K562 treated with DMSO at 1 percent for 48 hours (cell line): Measurements from ENCODE around the gene BBS4. TPM values are rescaled to one million over a fixed set of nuclear protein-coding genes. Genes with fewer than 3 reads are reported as not detected.

Source experiments
- total RNA-seq: library from RNA; unstranded; fragments of 300-600 nt; gene quantifications from 2 replicates; pipeline ENCODE4 v1.2.3, GENCODE V29; 2022; ENCODE audit warnings: low replicate concordance; ENCODE audit errors: extremely low read depth

BBS4 gene, protein sequence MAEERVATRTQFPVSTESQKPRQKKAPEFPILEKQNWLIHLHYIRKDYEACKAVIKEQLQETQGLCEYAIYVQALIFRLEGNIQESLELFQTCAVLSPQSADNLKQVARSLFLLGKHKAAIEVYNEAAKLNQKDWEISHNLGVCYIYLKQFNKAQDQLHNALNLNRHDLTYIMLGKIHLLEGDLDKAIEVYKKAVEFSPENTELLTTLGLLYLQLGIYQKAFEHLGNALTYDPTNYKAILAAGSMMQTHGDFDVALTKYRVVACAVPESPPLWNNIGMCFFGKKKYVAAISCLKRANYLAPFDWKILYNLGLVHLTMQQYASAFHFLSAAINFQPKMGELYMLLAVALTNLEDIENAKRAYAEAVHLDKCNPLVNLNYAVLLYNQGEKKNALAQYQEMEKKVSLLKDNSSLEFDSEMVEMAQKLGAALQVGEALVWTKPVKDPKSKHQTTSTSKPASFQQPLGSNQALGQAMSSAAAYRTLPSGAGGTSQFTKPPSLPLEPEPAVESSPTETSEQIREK
- not detected in 2 replicates for total RNA-seq

DNA sequence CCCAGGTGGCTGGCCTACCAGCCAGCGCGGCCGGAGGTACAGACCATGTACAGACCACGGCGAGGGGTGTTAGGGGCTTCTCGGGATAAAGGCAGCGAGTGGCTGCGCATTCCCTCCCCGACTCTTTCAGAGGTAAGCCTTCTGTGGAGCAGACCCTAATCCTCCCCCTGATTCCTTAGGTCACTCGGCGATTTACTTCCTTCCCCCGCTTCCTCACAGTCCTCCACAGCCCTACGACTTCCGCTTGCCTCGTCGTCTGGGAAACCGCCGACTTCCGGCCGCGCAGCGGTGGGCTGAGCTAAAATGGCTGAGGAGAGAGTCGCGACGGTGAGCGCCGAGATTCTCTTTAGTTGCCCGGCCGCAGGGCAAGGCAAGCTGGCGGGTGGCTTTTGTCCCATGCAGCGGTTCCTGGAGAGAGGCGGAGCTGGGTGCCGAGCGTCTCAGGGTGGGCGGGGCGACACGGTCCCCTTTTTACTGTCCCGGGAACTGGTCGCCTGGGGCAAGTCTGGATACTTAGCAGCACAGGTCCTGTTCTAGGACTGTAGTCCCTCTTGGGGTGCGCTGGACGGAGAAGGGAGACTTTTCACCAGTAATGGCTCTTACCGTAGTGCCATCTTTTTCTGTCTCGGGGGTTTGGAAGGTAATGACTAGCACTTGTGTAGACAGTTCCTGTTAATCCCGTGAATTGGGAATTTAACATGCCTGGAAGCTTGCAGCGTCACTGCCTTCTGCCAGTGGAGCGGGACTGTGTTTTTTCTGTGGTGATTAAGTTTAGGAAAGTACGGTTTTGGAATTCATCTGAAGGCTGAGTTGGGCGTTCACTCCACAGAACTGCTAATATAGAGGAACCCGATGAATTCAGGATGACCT lies at the start of gene BBS4, which contains the start of gene HIGD2B:
BBS4 (plus strand) TSS at position 283 of the 870 bp plus-strand sequence; CDS start at position 304, 21 bp downstream.
HIGD2B (minus strand) TSS at position 258 of the 870 bp plus-strand sequence. CDS start 9,808 bp downstream, outside the sequence.

GRCh38 chr15:72654397-72654796 lies 31.6 kb upstream of the BBS4 start, which contains the start of gene GOLGA6B:
Gene GOLGA6B (plus strand): TSS chr15:72654697. CDS start chr15:72654738, 41 bp downstream.

GRCh38 chr15:72783640-72784455 lies 97.8 kb downstream of the BBS4 start, which contains the start of gene ADPGK:
Gene ADPGK (minus strand): TSS chr15:72783758. CDS start chr15:72783691, 67 bp downstream.

Other genes with a start within 250 kb of the BBS4 start
- not detected in 2 replicates for gene ARIH1, start 211.9 kb upstream of the BBS4 start, total RNA-seq
- gene GOLGA6B, start 31.5 kb upstream of the BBS4 start, total RNA-seq: not detected in 2 replicates
- gene HIGD2B, start within 50 bp of the BBS4 start, total RNA-seq: not detected in 2 replicates
- gene ADPGK, start 97.6 kb downstream of the BBS4 start, total RNA-seq: not detected in 2 replicates